Measurements from ENCODE around the gene LZTS2.

The LZTS2 gene

GRCh38 chr10:101005361-101005760 is 5.8 kb downstream of the LZTS2 start:
- DNase-seq (ENCODE audit: low read depth), result no peak
- no peak for TF ChIP-seq CTCF (IDR thresholded peaks at IDR 0.05; ENCODE audit: control insufficient read depth, extremely low read depth, insufficient read depth)
- no peak overlapping the region for H3K4me3 ChIP-seq (ENCODE audit: low read depth, low read length)

- no peak for DNase-seq (ENCODE audit: low read depth)
- H3K4me3 ChIP-seq (ENCODE audit: low read depth, low read length), result no peak overlapping the region
- no peak for TF ChIP-seq CTCF (IDR thresholded peaks at IDR 0.05; ENCODE audit: control insufficient read depth, extremely low read depth, insufficient read depth)
These were observed 6.4 kb downstream of the LZTS2 start for GRCh38 chr10:101005869-101006567.

- no peak for TF ChIP-seq CTCF (IDR thresholded peaks at IDR 0.05; ENCODE audit: control insufficient read depth, extremely low read depth, insufficient read depth)
- no peak for DNase-seq (ENCODE audit: low read depth)
- H3K4me3 ChIP-seq (ENCODE audit: low read depth, low read length), result no peak overlapping the region
These were observed 7.0 kb downstream of the LZTS2 start for GRCh38 chr10:101006593-101007098.

GRCh38 chr10:101007099-101007711 is 7.6 kb downstream of the LZTS2 start:
- no peak for TF ChIP-seq CTCF (IDR thresholded peaks at IDR 0.05; ENCODE audit: control insufficient read depth, extremely low read depth, insufficient read depth)
- no peak overlapping the region for H3K4me3 ChIP-seq (ENCODE audit: low read depth, low read length)
- DNase-seq (ENCODE audit: low read depth), result no peak

- DNase-seq (ENCODE audit: low read depth), result no peak
These were observed 8.6 kb downstream of the LZTS2 start for GRCh38 chr10:101007915-101008822.

More at GRCh38 chr10:101007915-101008822, 8.6 kb downstream of the LZTS2 start:
- no peak overlapping the region for H3K4me3 ChIP-seq (ENCODE audit: low read depth, low read length)
- no peak for TF ChIP-seq CTCF (IDR thresholded peaks at IDR 0.05; ENCODE audit: control insufficient read depth, extremely low read depth, insufficient read depth)

Measured in LNCaP clone FGC (cell line).